Smooth muscle cell (in vitro differentiated cells): Measurements from ENCODE around the gene USP48. TPM values are rescaled to one million over a fixed set of nuclear protein-coding genes. Genes with fewer than 3 reads are reported as not detected.

Source experiments
- DNase-seq: peaks from one replicate; lab custom pipeline; 2025; ENCODE audit not compliant: unreplicated experiment; lab: John Stamatoyannopoulos, UW
- H2AFZ ChIP-seq: fragments of 200-600 bp; sonication (generic); 2 replicates; pipeline ENCODE4 v1.6.0; 2016; ENCODE audit warnings: antibody characterized with exemption, low read depth, mild to moderate bottlenecking
- H3F3A ChIP-seq: fragments of 200-600 bp; sonication (generic); 2 replicates; pipeline ENCODE4 v1.6.0; 2017; ENCODE audit warnings: antibody characterized with exemption, low read depth
- H3K27ac ChIP-seq: fragments of 200-600 bp; sonication (generic); 2 replicates; pipeline ENCODE4 v1.5.1; 2016; ENCODE audit warnings: low read depth, mild to moderate bottlenecking
- H3K27me3 ChIP-seq: fragments of 200-600 bp; sonication (generic); 2 replicates; pipeline ENCODE4 v1.6.1; 2016; ENCODE audit warnings: low read depth, mild to moderate bottlenecking
- H3K36me3 ChIP-seq: fragments of 200-600 bp; sonication (generic); 2 replicates; pipeline ENCODE4 v1.5.1; 2016; ENCODE audit warnings: low read depth
- H3K4me1 ChIP-seq: fragments of 200-600 bp; sonication (generic); 2 replicates; pipeline ENCODE4 v1.5.1; 2016; ENCODE audit warnings: low read depth
- H3K4me2 ChIP-seq: fragments of 200-600 bp; sonication (generic); 2 replicates; pipeline ENCODE4 v1.6.0; 2016; ENCODE audit warnings: mild to moderate bottlenecking
- H3K4me3 ChIP-seq: fragments of 200-600 bp; sonication (generic); 2 replicates; pipeline ENCODE4 v1.5.1; 2016; ENCODE audit warnings: mild to moderate bottlenecking
- H3K79me2 ChIP-seq: fragments of 200-600 bp; sonication (generic); 2 replicates; pipeline ENCODE4 v1.6.0; 2016; ENCODE audit warnings: low read depth, mild to moderate bottlenecking
- H3K9ac ChIP-seq: fragments of 200-600 bp; sonication (generic); 2 replicates; pipeline ENCODE4 v1.6.0; 2016; ENCODE audit warnings: low read depth
- H3K9me3 ChIP-seq: fragments of 200-600 bp; sonication (generic); replicated peaks from 2 replicates; pipeline ENCODE4 v1.5.1; 2016; ENCODE audit warnings: low read depth
- H4K20me1 ChIP-seq: fragments of 200-600 bp; sonication (generic); 2 replicates; pipeline ENCODE4 v1.6.0; 2016; ENCODE audit warnings: low read depth
- WGBS: methylation state at CpG from one replicate; pipeline ENCODE4 v1.1.7; 2016; ENCODE audit warnings: low lambda C conversion rate; 5-methylcytosine and 5-hydroxymethylcytosine counted together
- polyA plus RNA-seq: library from polyadenylated mRNA; unstranded; fragments of >200 nt; fragmentation: Nextera tagmentation; extraction: Ambion mirVana; gene quantifications from 2 replicates; pipeline ENCODE4 v1.2.1, GENCODE V29; 2016
- total RNA-seq: library from RNA; depleted of rRNA; stranded (reverse); fragments of >200 nt; gene quantifications from 2 replicates; pipeline ENCODE4 v1.2.3, GENCODE V29; 2014
- TF ChIP-seq, protein P1 (sequence below): fragments of 200-600 bp; sonication (generic); IDR thresholded peaks from 2 replicates; pipeline ENCODE4 v1.5.1; 2017; ENCODE audit warnings: borderline replicate concordance, mild to moderate bottlenecking, antibody characterized with exemption; ENCODE audit not compliant: insufficient read depth, poor library complexity, severe bottlenecking

The USP48 gene
- total and polyA plus RNA-seq, 2 experiments from 2014 or later, result 34.5 to 76.0 TPM

GRCh38 chr1:21758614-21759013 lies 24.3 kb downstream of the USP48 start:
- Histone ChIP-seq H3K4me2 (no peak overlapping the region), H3K4me1 (no peaks in the 10 kb centered on the region), H3K27ac (no peak overlapping the region), H3K9ac (no peak overlapping the region), H2AFZ (no peak overlapping the region), H3K36me3 (peaks cover 9% of the 10 kb centered on the region), H3K79me2 (peaks cover 67% of the 10 kb centered on the region), H3K9me3 (no peaks in the 10 kb centered on the region), H3K27me3 (no peaks in the 10 kb centered on the region), H4K20me1 (peaks cover 86% of the 10 kb centered on the region), H3K4me3 (no peak overlapping the region), H3F3A (no peaks in the 10 kb centered on the region)
- WGBS, result 98% methylated on average over 8 of the region's 8 CpGs
- no peak for DNase-seq
- TF ChIP-seq, protein P1, sequence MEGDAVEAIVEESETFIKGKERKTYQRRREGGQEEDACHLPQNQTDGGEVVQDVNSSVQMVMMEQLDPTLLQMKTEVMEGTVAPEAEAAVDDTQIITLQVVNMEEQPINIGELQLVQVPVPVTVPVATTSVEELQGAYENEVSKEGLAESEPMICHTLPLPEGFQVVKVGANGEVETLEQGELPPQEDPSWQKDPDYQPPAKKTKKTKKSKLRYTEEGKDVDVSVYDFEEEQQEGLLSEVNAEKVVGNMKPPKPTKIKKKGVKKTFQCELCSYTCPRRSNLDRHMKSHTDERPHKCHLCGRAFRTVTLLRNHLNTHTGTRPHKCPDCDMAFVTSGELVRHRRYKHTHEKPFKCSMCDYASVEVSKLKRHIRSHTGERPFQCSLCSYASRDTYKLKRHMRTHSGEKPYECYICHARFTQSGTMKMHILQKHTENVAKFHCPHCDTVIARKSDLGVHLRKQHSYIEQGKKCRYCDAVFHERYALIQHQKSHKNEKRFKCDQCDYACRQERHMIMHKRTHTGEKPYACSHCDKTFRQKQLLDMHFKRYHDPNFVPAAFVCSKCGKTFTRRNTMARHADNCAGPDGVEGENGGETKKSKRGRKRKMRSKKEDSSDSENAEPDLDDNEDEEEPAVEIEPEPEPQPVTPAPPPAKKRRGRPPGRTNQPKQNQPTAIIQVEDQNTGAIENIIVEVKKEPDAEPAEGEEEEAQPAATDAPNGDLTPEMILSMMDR, result no peak

DNA sequence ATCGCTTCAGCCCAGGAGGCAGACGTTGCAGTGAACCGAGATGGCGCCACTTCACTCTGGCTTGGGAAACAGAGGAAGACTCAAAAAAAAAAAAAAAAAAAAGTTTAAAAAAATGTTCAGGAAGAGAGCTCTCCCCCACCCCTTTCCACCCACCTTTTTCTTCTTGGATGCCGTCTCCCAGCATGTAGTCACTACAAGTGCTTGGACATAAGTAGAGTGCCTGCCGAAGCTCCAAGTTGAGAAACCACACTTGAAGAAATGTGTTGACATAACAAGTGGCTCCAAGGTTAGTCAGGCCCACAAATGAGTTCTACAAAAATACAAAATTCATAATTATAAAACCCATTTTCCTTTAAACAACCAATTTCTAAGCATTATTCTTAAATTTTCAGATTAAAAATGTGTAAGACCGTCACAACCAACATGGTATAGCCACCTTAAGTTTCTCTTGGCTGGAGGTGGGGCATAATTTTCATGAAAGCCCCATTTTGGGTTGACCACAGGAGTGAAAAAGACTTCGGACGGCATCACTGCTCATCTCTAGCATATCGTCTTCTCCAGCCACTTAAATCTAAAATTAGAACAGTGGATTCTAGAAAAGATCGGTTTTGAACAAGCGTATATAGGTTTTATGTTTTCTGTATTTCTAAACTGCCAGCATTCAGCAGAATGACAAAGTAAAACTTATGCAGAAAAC lies 26.4 kb downstream of the USP48 start:
- H3K4me1 ChIP-seq, result no peaks in the 10 kb centered on the region
- TF ChIP-seq, protein P1, result no peak
- H3K4me2 ChIP-seq, result no peak overlapping the region
- no peak overlapping the region for H3K9ac ChIP-seq
- no peak overlapping the region for H2AFZ ChIP-seq
- H3K36me3 ChIP-seq, result peaks cover 9% of the 10 kb centered on the region
- no peak for DNase-seq
- peaks cover 72% of the 10 kb centered on the region for H4K20me1 ChIP-seq
- H3K4me3 ChIP-seq, result no peak overlapping the region
- 92% methylated on average over 12 of the region's 12 CpGs for WGBS
- H3K27ac ChIP-seq, result no peak overlapping the region
- no peaks in the 10 kb centered on the region for H3K27me3 ChIP-seq
- no peaks in the 10 kb centered on the region for H3K9me3 ChIP-seq
- no peaks in the 10 kb centered on the region for H3F3A ChIP-seq
- peaks cover 47% of the 10 kb centered on the region for H3K79me2 ChIP-seq

DNA sequence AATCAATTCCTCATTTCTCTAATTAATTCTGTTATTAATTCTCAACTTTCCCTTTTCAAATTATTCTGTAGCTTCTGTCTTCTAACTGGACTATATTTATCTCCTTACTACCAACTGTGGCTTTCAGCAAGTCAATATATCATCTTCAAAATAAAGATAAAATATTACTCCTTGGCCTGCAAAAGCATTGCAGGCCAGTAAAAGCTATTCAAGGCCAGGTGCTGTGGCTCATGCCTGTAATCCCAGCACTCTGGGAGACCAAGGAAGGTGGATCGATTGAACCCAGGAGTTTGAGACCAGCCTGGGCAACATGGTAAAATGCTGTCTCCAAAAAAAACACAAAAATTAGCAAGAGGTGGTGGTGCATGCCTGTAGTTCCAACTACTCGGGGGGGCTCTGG lies 27.9 kb downstream of the USP48 start:
- Histone ChIP-seq H3F3A (no peaks in the 10 kb centered on the region), H4K20me1 (peaks cover 65% of the 10 kb centered on the region), H3K79me2 (peaks cover 32% of the 10 kb centered on the region), H3K4me1 (no peaks in the 10 kb centered on the region), H2AFZ (no peak overlapping the region), H3K9ac (no peak overlapping the region), H3K4me3 (no peak overlapping the region), H3K9me3 (no peaks in the 10 kb centered on the region), H3K27me3 (no peaks in the 10 kb centered on the region), H3K36me3 (peaks cover 9% of the 10 kb centered on the region), H3K27ac (no peak overlapping the region), H3K4me2 (no peak overlapping the region)
- 100% methylated on average over 2 of the region's 2 CpGs for WGBS
- DNase-seq, result no peak
- TF ChIP-seq, protein P1, result no peak

- 97% methylated on average over 3 of the region's 3 CpGs for WGBS
Measured at GRCh38 chr1:21754583-21754982, 28.4 kb downstream of the USP48 start.

More at GRCh38 chr1:21754583-21754982, 28.4 kb downstream of the USP48 start:
- Histone ChIP-seq H3K79me2 (peaks cover 28% of the 10 kb centered on the region), H4K20me1 (peaks cover 65% of the 10 kb centered on the region), H3K36me3 (peaks cover 9% of the 10 kb centered on the region), H3K4me2 (no peak overlapping the region), H3K4me1 (no peaks in the 10 kb centered on the region), H3K4me3 (no peak overlapping the region), H3K9ac (no peak overlapping the region), H3K27ac (no peak overlapping the region), H3F3A (no peaks in the 10 kb centered on the region), H2AFZ (no peak overlapping the region), H3K9me3 (no peaks in the 10 kb centered on the region), H3K27me3 (no peaks in the 10 kb centered on the region)
- no peak for DNase-seq
- TF ChIP-seq, protein P1, result no peak
